Measurements from ENCODE around the gene ANKRD11.
A peak's percentile ranks its signal among the peaks of the same experiment; 100 is the strongest.

ANKRD11 gene

GRCh38 chr16:89291776-89292175, 198.6 kb downstream of the ANKRD11 start:
- peaks cover 49% of the 10 kb centered on the region for H3K4me1 ChIP-seq (ENCODE audit: insufficient read depth, insufficient read length)
- peaks cover 42% of the 10 kb centered on the region for H3K36me3 ChIP-seq (ENCODE audit: insufficient read depth, insufficient read length, low read length)
- H3K27me3 ChIP-seq (ENCODE audit: insufficient read depth, insufficient read length), result no peaks in the 10 kb centered on the region
- peak overlapping the region; percentile 0 for H3K9ac ChIP-seq (ENCODE audit: insufficient read length, low read depth)
- DNase-seq (ENCODE audit: low read depth, low spot score), result no peak
- TF ChIP-seq YY1 (IDR thresholded peaks at IDR 0.05; ENCODE audit: insufficient read depth, insufficient read length) (no peak), SUZ12 (IDR thresholded peaks at IDR 0.05; ENCODE audit: extremely low read depth, insufficient read depth, insufficient read length) (no peak), ZNF274 (IDR thresholded peaks at IDR 0.05; ENCODE audit: low read depth, low read length) (no peak)
- no peak overlapping the region for H3K4me3 ChIP-seq (ENCODE audit: insufficient read length, low read depth)
- no peaks in the 10 kb centered on the region for H3K9me3 ChIP-seq (ENCODE audit: insufficient read depth, low read length)

- no peaks in the 10 kb centered on the region for H3K27me3 ChIP-seq (ENCODE audit: insufficient read depth, insufficient read length)
- peaks cover 46% of the 10 kb centered on the region for H3K4me1 ChIP-seq (ENCODE audit: insufficient read depth, insufficient read length)
- no peak overlapping the region for H3K4me3 ChIP-seq (ENCODE audit: insufficient read length, low read depth)
- DNase-seq (ENCODE audit: low read depth, low spot score), result no peak
- H3K9ac ChIP-seq (ENCODE audit: insufficient read length, low read depth), result peak overlapping the region; percentile 0
- peaks cover 44% of the 10 kb centered on the region for H3K36me3 ChIP-seq (ENCODE audit: insufficient read depth, insufficient read length, low read length)
- no peaks in the 10 kb centered on the region for H3K9me3 ChIP-seq (ENCODE audit: insufficient read depth, low read length)
- TF ChIP-seq SUZ12 (IDR thresholded peaks at IDR 0.05; ENCODE audit: extremely low read depth, insufficient read depth, insufficient read length) (no peak), ZNF274 (IDR thresholded peaks at IDR 0.05; ENCODE audit: low read depth, low read length) (no peak), YY1 (IDR thresholded peaks at IDR 0.05; ENCODE audit: insufficient read depth, insufficient read length) (no peak)
Observed at GRCh38 chr16:89291363-89291762, 199.0 kb downstream of the ANKRD11 start.

- Histone ChIP-seq H3K9me3 (ENCODE audit: insufficient read depth, low read length) (no peaks in the 10 kb centered on the region), H3K36me3 (ENCODE audit: insufficient read depth, insufficient read length, low read length) (peaks cover 49% of the 10 kb centered on the region), H3K4me3 (ENCODE audit: insufficient read length, low read depth) (no peak overlapping the region), H3K9ac (ENCODE audit: insufficient read length, low read depth) (peak overlapping the region; percentile 51), H3K27me3 (ENCODE audit: insufficient read depth, insufficient read length) (no peaks in the 10 kb centered on the region), H3K4me1 (ENCODE audit: insufficient read depth, insufficient read length) (peaks cover 46% of the 10 kb centered on the region)
- TF ChIP-seq ZNF274 (IDR thresholded peaks at IDR 0.05; ENCODE audit: low read depth, low read length), result no peak
- TF ChIP-seq SUZ12 (IDR thresholded peaks at IDR 0.05; ENCODE audit: extremely low read depth, insufficient read depth, insufficient read length), result no peak
- TF ChIP-seq YY1 (IDR thresholded peaks at IDR 0.05; ENCODE audit: insufficient read depth, insufficient read length), result no peak
- peak; percentile 92 for DNase-seq (ENCODE audit: low read depth, low spot score)
Observed at GRCh38 chr16:89290887-89291286, 199.5 kb downstream of the ANKRD11 start.

GRCh38 chr16:89290472-89290871, 199.9 kb downstream of the ANKRD11 start:
- H3K27me3 ChIP-seq (ENCODE audit: insufficient read depth, insufficient read length), result no peaks in the 10 kb centered on the region
- TF ChIP-seq SUZ12 (IDR thresholded peaks at IDR 0.05; ENCODE audit: extremely low read depth, insufficient read depth, insufficient read length), result no peak
- TF ChIP-seq YY1 (IDR thresholded peaks at IDR 0.05; ENCODE audit: insufficient read depth, insufficient read length), result no peak
- TF ChIP-seq ZNF274 (IDR thresholded peaks at IDR 0.05; ENCODE audit: low read depth, low read length), result no peak
- H3K36me3 ChIP-seq (ENCODE audit: insufficient read depth, insufficient read length, low read length), result peaks cover 53% of the 10 kb centered on the region
- no peaks in the 10 kb centered on the region for H3K9me3 ChIP-seq (ENCODE audit: insufficient read depth, low read length)
- H3K4me1 ChIP-seq (ENCODE audit: insufficient read depth, insufficient read length), result peaks cover 46% of the 10 kb centered on the region
- no peak for DNase-seq (ENCODE audit: low read depth, low spot score)
- H3K9ac ChIP-seq (ENCODE audit: insufficient read length, low read depth), result peak overlapping the region; percentile 51
- no peak overlapping the region for H3K4me3 ChIP-seq (ENCODE audit: insufficient read length, low read depth)

GRCh38 chr16:89289428-89290395, 200.6 kb downstream of the ANKRD11 start:
- Histone ChIP-seq H3K36me3 (ENCODE audit: insufficient read depth, insufficient read length, low read length) (peaks cover 57% of the 10 kb centered on the region), H3K4me1 (ENCODE audit: insufficient read depth, insufficient read length) (peaks cover 46% of the 10 kb centered on the region), H3K4me3 (ENCODE audit: insufficient read length, low read depth) (no peak overlapping the region), H3K9me3 (ENCODE audit: insufficient read depth, low read length) (no peaks in the 10 kb centered on the region), H3K9ac (ENCODE audit: insufficient read length, low read depth) (no peak overlapping the region), H3K27me3 (ENCODE audit: insufficient read depth, insufficient read length) (no peaks in the 10 kb centered on the region)
- TF ChIP-seq YY1 (IDR thresholded peaks at IDR 0.05; ENCODE audit: insufficient read depth, insufficient read length), result no peak
- TF ChIP-seq ZNF274 (IDR thresholded peaks at IDR 0.05; ENCODE audit: low read depth, low read length), result no peak
- no peak for TF ChIP-seq SUZ12 (IDR thresholded peaks at IDR 0.05; ENCODE audit: extremely low read depth, insufficient read depth, insufficient read length)
- DNase-seq (ENCODE audit: low read depth, low spot score), result peak; percentile 56

GRCh38 chr16:89288966-89289365, 201.4 kb downstream of the ANKRD11 start:
- Histone ChIP-seq H3K9me3 (ENCODE audit: insufficient read depth, low read length) (no peaks in the 10 kb centered on the region), H3K36me3 (ENCODE audit: insufficient read depth, insufficient read length, low read length) (peaks cover 61% of the 10 kb centered on the region), H3K27me3 (ENCODE audit: insufficient read depth, insufficient read length) (no peaks in the 10 kb centered on the region), H3K4me3 (ENCODE audit: insufficient read length, low read depth) (no peak overlapping the region), H3K9ac (ENCODE audit: insufficient read length, low read depth) (peak overlapping the region; percentile 57), H3K4me1 (ENCODE audit: insufficient read depth, insufficient read length) (peaks cover 38% of the 10 kb centered on the region)
- TF ChIP-seq ZNF274 (IDR thresholded peaks at IDR 0.05; ENCODE audit: low read depth, low read length) (no peak), YY1 (IDR thresholded peaks at IDR 0.05; ENCODE audit: insufficient read depth, insufficient read length) (no peak), SUZ12 (IDR thresholded peaks at IDR 0.05; ENCODE audit: extremely low read depth, insufficient read depth, insufficient read length) (no peak)
- no peak for DNase-seq (ENCODE audit: low read depth, low spot score)

GRCh38 chr16:89288577-89288844, 201.8 kb downstream of the ANKRD11 start:
- Histone ChIP-seq H3K4me1 (ENCODE audit: insufficient read depth, insufficient read length) (peaks cover 34% of the 10 kb centered on the region), H3K27me3 (ENCODE audit: insufficient read depth, insufficient read length) (no peaks in the 10 kb centered on the region), H3K36me3 (ENCODE audit: insufficient read depth, insufficient read length, low read length) (peaks cover 64% of the 10 kb centered on the region), H3K4me3 (ENCODE audit: insufficient read length, low read depth) (no peak overlapping the region), H3K9ac (ENCODE audit: insufficient read length, low read depth) (no peak overlapping the region), H3K9me3 (ENCODE audit: insufficient read depth, low read length) (no peaks in the 10 kb centered on the region)
- TF ChIP-seq SUZ12 (IDR thresholded peaks at IDR 0.05; ENCODE audit: extremely low read depth, insufficient read depth, insufficient read length), result no peak
- no peak for TF ChIP-seq YY1 (IDR thresholded peaks at IDR 0.05; ENCODE audit: insufficient read depth, insufficient read length)
- TF ChIP-seq ZNF274 (IDR thresholded peaks at IDR 0.05; ENCODE audit: low read depth, low read length), result no peak
- DNase-seq (ENCODE audit: low read depth, low spot score), result no peak
